MM.1S (cell line): ENCODE results near the gene ALDH9A1.

Source experiments
- DNase-seq: peaks from one replicate; pipeline ENCODE4 v3.0.0-alpha.2; 2015
- H2AFZ ChIP-seq: fragments of 300-600 bp; sonication (generic); 2 replicates; pipeline ENCODE4 v1.6.0; 2016; ENCODE audit warnings: antibody characterized with exemption, low read length
- H3F3A ChIP-seq: fragments of 300-600 bp; sonication (generic); 2 replicates; pipeline ENCODE4 v1.6.1; 2016; ENCODE audit warnings: mild to moderate bottlenecking, antibody characterized with exemption, low read length, moderate library complexity, mixed read lengths; ENCODE audit not compliant: insufficient read depth
- H3K27ac ChIP-seq: fragments of 300-600 bp; sonication (generic); 2 replicates; pipeline ENCODE4 v1.5.1; 2016; ENCODE audit warnings: mild to moderate bottlenecking, low read length
- H3K27me3 ChIP-seq: fragments of 300-600 bp; sonication (generic); replicated peaks from 2 replicates; pipeline ENCODE4 v1.6.0; 2016; ENCODE audit warnings: low read length; ENCODE audit not compliant: insufficient read depth
- H3K36me3 ChIP-seq: fragments of 300-600 bp; sonication (generic); replicated peaks from 2 replicates; pipeline ENCODE4 v1.6.1; 2016; ENCODE audit warnings: mild to moderate bottlenecking, low read length, mixed read lengths; ENCODE audit not compliant: insufficient read depth
- H3K4me1 ChIP-seq: fragments of 300-600 bp; sonication (generic); 2 replicates; pipeline ENCODE4 v1.6.1; 2016; ENCODE audit warnings: low read length, mixed read lengths
- H3K4me2 ChIP-seq: fragments of 300-600 bp; sonication (generic); 2 replicates; pipeline ENCODE4 v1.6.0; 2016; ENCODE audit warnings: low read depth, low read length
- H3K4me3 ChIP-seq: fragments of 300-600 bp; sonication (generic); 2 replicates; pipeline ENCODE4 v1.5.1; 2016; ENCODE audit warnings: low read length, mixed read lengths
- H3K79me2 ChIP-seq: fragments of 300-600 bp; sonication (generic); 2 replicates; pipeline ENCODE4 v1.6.1; 2016; ENCODE audit warnings: mixed run types, low read length, mixed read lengths
- H3K9ac ChIP-seq: fragments of 300-600 bp; sonication (generic); 2 replicates; pipeline ENCODE4 v1.6.1; 2016; ENCODE audit warnings: low read length, mixed read lengths
- H3K9me2 ChIP-seq: fragments of 300-600 bp; sonication (generic); replicated peaks from 2 replicates; pipeline ENCODE4 v1.6.1; 2016; ENCODE audit warnings: mild to moderate bottlenecking, low read length, mixed read lengths; ENCODE audit not compliant: insufficient read depth
- H3K9me3 ChIP-seq: fragments of 300-600 bp; sonication (generic); replicated peaks from 2 replicates; pipeline ENCODE4 v1.6.1; 2016; ENCODE audit warnings: mild to moderate bottlenecking, low read length, mixed read lengths; ENCODE audit not compliant: insufficient read depth
- H4K20me1 ChIP-seq: fragments of 300-600 bp; sonication (generic); 2 replicates; pipeline ENCODE4 v1.6.1; 2016; ENCODE audit warnings: mild to moderate bottlenecking, low read length, moderate library complexity, mixed read lengths; ENCODE audit not compliant: insufficient read depth
- CTCF ChIP-seq: fragments of 300-600 bp; sonication (generic); IDR thresholded peaks from 2 replicates; pipeline ENCODE4 v1.5.1; 2016; ENCODE audit warnings: antibody characterized with exemption, low read length, mixed read lengths
- EZH2 ChIP-seq: fragments of 300-600 bp; sonication (generic); optimal IDR thresholded peaks from 2 replicates; pipeline ENCODE3; 2017; ENCODE audit warnings: low read depth, mild to moderate bottlenecking, antibody characterized with exemption, low read length, mixed read lengths
- EZH2phosphoT487 ChIP-seq: fragments of 300-600 bp; sonication (generic); IDR thresholded peaks from 2 replicates; pipeline ENCODE4 v1.6.1; 2018; ENCODE audit warnings: antibody characterized with exemption, low read length

Gene ALDH9A1

GRCh38 chr1:165697491-165697880, 876 bp downstream of the ALDH9A1 start:
- no peak for DNase-seq
- peaks cover 10% of the 10 kb centered on the region for H3K4me1 ChIP-seq
- H2AFZ ChIP-seq: no peak overlapping the region
- peak overlapping the region; percentile 79; the same call in 1 of the 2 replicates for H3K9ac ChIP-seq
- H3K9me3 ChIP-seq: no peaks in the 10 kb centered on the region
- no peak for TF ChIP-seq EZH2
- TF ChIP-seq CTCF: no peak
- TF ChIP-seq EZH2phosphoT487: no peak
- no peaks in the 10 kb centered on the region for H3K9me2 ChIP-seq
- H3K27me3 ChIP-seq: no peaks in the 10 kb centered on the region
- no peaks in the 10 kb centered on the region for H4K20me1 ChIP-seq
- H3K4me3 ChIP-seq: peak overlapping the region; percentile 74
- H3F3A ChIP-seq: peaks cover 17% of the 10 kb centered on the region
- peak overlapping the region; percentile 56 for H3K4me2 ChIP-seq
- peak overlapping the region; percentile 78; the same call in 1 of the 2 replicates for H3K27ac ChIP-seq
- peaks cover 4% of the 10 kb centered on the region; the same call in 1 of the 2 replicates for H3K36me3 ChIP-seq
- H3K79me2 ChIP-seq: peaks cover 37% of the 10 kb centered on the region

- Histone ChIP-seq H3K27me3 (no peaks in the 10 kb centered on the region), H2AFZ (no peak overlapping the region), H3F3A (peaks cover 17% of the 10 kb centered on the region), H3K4me2 (peak overlapping the region; percentile 56), H3K9ac (no peak overlapping the region), H3K27ac (no peak overlapping the region), H3K36me3 (peaks cover 4% of the 10 kb centered on the region; the same call in 1 of the 2 replicates), H3K79me2 (peaks cover 41% of the 10 kb centered on the region), H3K9me3 (no peaks in the 10 kb centered on the region), H3K4me3 (no peak overlapping the region; the same call in 1 of the 2 replicates), H3K9me2 (no peaks in the 10 kb centered on the region), H4K20me1 (no peaks in the 10 kb centered on the region), H3K4me1 (peaks cover 10% of the 10 kb centered on the region)
- DNase-seq: no peak
- no peak for TF ChIP-seq CTCF
- no peak for TF ChIP-seq EZH2phosphoT487
- TF ChIP-seq EZH2: no peak
These were observed 1.7 kb downstream of the ALDH9A1 start for GRCh38 chr1:165696625-165697100.

GRCh38 chr1:165695031-165695430, 3.3 kb downstream of the ALDH9A1 start:
- H4K20me1 ChIP-seq: no peaks in the 10 kb centered on the region
- H3K9me3 ChIP-seq: no peaks in the 10 kb centered on the region
- H3K27ac ChIP-seq: no peak overlapping the region
- no peaks in the 10 kb centered on the region for H3K9me2 ChIP-seq
- peaks cover 17% of the 10 kb centered on the region for H3F3A ChIP-seq
- no peaks in the 10 kb centered on the region for H3K27me3 ChIP-seq
- H3K9ac ChIP-seq: no peak overlapping the region
- no peak for DNase-seq
- peaks cover 10% of the 10 kb centered on the region for H3K4me1 ChIP-seq
- peaks cover 4% of the 10 kb centered on the region; the same call in 1 of the 2 replicates for H3K36me3 ChIP-seq
- no peak overlapping the region for H3K4me3 ChIP-seq
- no peak overlapping the region for H3K4me2 ChIP-seq
- peaks cover 56% of the 10 kb centered on the region for H3K79me2 ChIP-seq
- H2AFZ ChIP-seq: no peak overlapping the region
- TF ChIP-seq EZH2: no peak
- no peak for TF ChIP-seq CTCF
- no peak for TF ChIP-seq EZH2phosphoT487
